HS-5 (cell line): ENCODE measurements around the gene PIKFYVE.
"Not testable (repeated sequence)": the region's sequence is repeated elsewhere in the genome, so short reads cannot be mapped to it uniquely, and the experiment has no call there.

ENCODE experiments used
- DNase-seq: peaks from one replicate; pipeline ENCODE4 v3.0.0-alpha.2; 2012; ENCODE audit warnings: low read depth

The PIKFYVE gene

DNA sequence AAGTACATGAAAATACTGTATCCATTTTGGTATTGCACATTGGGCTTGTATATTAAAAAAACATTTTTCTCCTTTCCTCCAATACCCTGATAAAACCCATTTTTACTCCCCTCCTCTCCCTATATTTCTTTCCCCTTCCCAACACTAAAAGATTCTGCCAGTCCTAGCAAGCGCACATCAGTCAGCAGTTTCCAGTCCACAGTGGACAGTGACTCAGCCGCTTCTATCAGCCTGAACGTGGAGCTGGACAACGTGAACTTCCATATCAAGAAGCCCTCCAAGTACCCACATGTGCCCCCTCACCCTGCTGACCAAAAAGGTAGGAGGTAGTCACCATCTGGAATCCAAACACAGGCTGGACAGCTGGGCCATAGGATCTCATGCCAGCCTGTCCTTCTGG, 38.6 kb downstream of the PIKFYVE start:
- no peak for DNase-seq

- DNase-seq: peak; percentile 67
Measured at GRCh38 chr2:208306291-208306690, 40.2 kb downstream of the PIKFYVE start.

GRCh38 chr2:208311321-208311720, 45.3 kb downstream of the PIKFYVE start:
- DNase-seq: no peak

DNA sequence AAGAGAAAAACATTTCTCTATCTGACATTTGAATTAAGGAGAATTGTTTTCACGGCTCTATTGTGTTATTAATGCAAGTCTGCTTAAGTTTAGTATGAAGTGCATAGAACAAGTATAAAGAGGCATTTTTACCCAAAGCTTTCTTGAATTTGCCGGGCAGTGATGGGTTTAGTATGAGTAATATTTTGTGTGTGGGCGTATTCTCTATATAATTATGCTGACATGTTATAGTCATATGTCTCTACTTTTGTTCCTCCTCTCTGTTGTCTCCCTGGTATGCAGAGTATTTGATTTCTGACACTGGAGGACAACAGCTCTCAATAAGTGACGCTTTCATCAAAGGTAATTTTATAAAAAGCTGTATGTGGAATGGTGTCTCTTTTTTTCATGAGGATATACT, 45.9 kb downstream of the PIKFYVE start:
- no peak for DNase-seq

DNA sequence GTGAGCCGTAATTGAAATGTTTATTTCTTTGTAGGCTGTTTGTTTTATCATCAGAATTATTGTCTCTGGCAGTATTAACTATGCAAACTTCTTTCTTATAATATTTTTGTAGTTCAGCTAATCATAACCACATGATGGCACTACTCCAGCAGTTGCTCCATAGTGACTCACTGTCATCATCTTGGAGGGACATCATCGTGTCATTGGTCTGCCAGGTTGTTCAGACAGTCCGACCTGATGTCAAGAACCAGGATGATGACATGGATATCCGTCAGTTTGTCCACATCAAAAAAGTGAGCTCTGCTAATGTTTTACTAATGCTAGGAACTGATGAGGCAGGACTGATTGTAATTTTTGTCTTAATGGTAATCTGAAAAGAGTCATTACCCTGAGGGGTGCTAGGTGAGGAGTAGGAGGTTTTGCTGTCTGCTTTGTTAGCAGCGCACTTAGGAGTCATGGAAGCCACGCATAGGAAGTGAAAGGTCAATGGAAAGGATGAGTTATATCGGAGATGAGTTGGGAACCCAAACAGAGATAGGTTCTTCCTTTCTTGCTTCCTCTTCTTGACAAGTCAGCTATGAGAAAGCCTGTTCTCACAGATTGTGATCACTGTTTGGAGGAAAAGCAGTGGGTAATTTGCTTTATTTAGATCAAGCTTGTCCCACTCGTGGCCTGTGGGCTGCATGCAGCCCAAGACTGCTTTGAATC, 49.2 kb downstream of the PIKFYVE start:
- peak; percentile 24 for DNase-seq

DNA sequence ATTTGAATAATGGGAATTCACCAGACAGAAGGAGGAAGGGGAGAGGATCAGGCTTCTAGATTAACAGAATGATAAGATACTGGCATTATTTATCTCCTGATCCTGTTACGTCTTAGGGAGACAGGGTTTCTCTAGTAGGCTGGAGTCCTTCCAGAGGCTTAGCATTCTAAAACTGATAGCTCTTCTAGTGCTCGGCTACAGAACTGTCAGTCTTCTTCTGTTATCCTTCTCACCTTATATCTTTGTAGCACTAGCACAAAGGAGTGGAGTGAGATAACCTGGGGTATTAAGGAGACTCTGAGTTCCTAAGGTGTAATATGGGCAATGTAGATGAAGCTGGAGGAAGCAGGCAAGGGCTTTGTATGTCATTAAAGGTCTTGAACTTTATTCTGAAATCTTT, 52.1 kb downstream of the PIKFYVE start:
- no peak for DNase-seq

DNA sequence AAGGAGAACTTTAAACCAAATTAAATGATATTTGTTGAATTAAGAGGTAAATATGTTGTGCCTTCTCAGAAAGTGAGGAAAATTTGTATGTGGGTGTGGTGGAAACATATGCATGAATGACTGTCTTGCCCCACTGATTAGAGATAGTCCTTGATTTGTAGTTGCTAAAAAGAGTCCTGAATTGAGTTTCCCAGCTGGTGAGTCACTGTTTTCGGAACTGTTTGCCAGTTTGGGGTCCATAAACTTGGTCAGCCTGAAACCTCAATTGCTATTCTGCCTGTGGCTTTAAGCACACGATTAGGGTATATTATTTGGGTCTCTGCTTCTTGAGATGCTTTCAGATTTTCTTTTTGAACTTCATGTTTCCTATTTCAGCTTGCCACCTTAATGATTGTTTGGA, 53.3 kb downstream of the PIKFYVE start:
- no peak for DNase-seq

DNA sequence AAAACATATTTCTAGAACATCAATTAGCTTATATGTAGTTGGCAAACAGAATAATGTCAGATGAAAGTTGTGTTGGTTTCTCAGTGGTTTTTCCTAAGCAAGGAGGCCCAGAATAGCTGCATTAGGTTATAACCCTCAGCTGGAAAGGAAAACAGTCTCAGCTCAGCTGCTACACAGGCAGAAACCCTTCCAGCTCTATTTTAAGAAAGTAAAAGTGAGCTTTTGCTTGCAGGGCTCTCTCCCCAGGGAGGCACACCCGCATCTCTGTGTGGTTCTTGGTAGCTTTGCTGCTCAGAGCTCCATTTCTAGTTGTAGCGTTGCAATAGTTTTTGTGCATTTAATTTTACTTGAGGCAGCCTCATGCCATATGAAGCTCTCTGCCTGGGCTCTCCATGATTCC, 54.6 kb downstream of the PIKFYVE start:
- DNase-seq: no peak

GRCh38 chr2:208326016-208326415, 60.0 kb downstream of the PIKFYVE start:
- DNase-seq: no peak

GRCh38 chr2:208329485-208329884, 63.4 kb downstream of the PIKFYVE start:
- no peak for DNase-seq

DNA sequence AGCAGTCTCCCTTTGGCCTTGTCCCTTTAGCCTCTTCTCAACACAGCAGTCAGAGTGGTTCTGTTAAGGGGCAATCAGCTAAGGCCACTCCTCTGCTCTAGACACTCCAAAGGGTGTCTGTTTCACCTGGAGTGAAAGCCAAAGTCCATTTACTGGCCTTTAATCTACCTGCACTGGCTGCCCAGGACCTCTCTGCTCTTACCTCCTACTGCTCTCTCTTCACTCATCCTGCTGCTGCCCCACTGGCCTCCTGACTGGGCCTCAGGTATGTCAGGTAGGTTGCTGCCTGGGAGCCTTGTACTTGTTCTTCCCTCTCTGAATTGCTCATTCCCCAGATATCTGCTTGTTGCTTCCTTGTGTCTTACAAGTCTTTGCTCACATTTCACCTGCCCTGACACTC, 68.2 kb downstream of the PIKFYVE start:
- no peak for DNase-seq

DNA sequence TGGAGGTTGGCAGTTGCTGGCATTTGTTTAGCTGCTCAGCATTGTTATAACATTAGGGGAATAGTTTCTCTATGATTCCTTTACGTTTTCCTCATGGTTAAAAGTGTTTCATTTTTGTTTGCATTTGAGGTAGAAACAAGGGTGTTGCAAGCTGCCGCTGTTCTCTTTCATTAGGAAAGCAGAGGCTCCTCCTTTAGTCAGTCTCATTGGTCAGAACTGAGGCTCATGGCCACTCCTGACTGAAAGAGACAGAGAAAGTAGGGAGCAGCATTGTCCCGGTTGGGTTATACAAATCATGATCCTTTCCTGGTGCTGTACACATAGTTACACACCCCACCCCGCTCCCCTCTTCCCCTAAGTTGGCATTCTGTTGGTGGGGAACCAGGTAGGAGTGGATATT, 80.7 kb downstream of the PIKFYVE start:
- no peak for DNase-seq

GRCh38 chr2:208350610-208351009, 84.6 kb downstream of the PIKFYVE start:
- no peak for DNase-seq

GRCh38 chr2:208352644-208353567, 86.9 kb downstream of the PIKFYVE start:
- DNase-seq: no peak

DNA sequence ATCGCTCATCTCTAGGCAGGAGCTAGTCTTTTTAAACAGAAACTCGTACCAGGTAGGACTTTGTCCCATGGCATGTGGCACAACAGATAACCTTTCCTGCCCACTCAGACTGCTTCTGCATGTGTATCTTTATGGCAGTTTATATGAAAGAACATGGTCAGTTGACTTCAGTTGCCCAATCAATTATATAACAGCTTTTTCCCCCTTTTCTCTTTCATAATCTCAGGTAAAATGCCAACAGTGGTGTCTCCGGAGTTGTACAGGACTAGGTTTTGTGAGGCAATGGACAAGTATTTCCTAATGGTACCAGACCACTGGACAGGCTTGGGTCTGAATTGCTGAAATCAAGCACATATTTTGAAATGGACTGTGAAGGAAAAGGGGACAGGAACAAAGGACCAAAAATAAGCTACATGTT, 88.9 kb downstream of the PIKFYVE start:
- DNase-seq: no peak

DNA sequence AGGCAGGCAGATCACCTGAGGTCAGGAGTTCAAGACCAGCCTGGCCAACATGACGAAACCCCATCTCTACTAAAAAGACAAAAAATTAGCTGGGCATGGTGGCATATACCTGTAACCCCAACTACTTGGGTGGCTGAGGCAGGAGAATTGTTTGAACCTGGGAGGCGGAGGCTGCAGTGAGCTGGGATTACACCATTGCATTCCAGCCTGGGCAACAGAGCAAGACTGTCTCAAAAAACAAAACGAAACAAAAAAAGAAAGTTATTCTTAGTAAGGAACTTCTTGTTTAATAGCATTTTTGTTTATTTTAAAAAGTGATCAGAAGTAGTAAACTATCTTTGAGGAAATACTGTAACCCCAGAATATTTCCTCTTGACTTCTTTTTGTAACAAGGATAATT, 90.4 kb downstream of the PIKFYVE start:
- DNase-seq: not testable (repeated sequence)

GRCh38 chr2:208356846-208357574, 91.0 kb downstream of the PIKFYVE start:
- no peak for DNase-seq

- DNase-seq: no peak
Measured at GRCh38 chr2:208358758-208359631, 92.9 kb downstream of the PIKFYVE start.

DNA sequence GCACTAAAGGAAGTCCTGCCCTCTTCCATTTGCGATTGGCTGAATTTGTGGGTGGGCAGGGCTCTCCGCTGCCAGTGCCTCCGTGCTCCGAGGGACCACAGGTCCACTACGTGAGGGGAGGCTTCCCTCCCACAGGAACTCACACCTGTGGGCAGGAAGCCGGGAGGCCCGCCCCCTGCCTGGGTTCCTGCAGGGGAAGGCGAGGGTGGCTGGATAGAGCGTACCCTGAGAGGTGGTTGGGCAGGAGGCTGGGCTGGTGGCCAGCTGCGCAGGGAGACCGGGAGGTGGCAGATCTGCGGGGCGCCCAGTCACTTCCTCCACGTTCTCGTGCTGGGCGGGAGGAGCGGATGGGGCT, 93.6 kb downstream of the PIKFYVE start:
- no peak for DNase-seq

DNA sequence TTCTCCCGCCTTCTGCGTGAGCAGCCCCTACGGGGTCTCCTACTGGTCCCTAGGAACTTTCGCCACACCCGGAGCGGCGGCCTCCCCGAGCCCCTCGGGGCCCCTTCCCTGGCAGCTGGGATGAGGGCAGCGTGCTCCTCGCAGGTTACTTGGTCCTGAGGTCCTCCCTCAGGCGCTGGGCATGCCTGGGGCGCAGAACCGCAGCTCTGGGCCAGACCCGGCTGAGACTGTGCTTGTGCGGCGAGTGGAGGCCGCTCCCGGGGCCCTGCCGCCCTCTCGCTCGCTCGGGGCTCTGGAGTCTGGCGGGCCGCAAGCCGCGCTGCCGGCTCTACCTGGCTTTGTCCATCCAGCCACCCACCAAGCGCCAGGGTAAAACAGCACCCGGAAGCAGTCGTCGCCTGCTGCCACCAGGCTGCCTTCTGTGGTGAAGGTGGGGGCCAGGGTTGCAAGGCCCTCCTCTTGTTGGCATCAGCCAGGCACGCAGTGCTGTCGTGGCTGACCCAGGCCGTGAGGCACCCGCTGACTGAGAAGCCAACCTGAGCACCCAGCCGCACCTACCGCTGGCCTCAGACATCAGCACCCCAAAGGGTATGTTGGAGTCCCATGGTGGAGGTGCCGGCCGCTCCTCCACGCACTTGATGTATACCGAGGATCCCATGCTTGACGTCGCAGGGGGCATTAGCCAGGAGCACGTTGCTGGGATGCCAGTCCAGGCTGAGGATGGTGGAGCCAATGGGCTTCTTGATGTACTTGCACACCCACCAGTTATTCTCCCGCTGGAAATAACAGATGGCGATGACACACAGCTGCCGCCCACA, 94.4 kb downstream of the PIKFYVE start:
- no peak for DNase-seq

DNA sequence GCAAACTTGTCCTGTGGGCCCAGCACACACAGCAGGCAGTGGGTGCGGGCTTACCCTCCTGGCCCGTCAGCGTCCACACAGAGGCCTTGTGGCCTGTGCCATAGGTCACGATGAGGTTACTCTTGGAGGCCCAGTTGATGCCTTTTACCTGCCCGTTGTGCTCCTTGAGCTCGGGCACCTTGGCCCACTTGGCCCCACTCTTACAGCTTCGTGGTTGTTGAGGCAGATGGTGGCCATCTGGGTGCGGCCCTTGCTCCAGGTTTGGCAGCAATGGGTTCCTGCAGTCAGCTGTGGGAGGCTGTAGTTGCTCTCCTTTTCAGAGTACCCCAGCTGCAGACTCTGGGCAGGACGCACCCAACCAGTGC, 95.0 kb downstream of the PIKFYVE start:
- no peak for DNase-seq
